Smooth muscle cell (in vitro differentiated cells): ENCODE results near the gene AGA. TPM values are rescaled to one million over a fixed set of nuclear protein-coding genes. Genes with fewer than 3 reads are reported as not detected.

ENCODE experiments used
- DNase-seq: peaks from one replicate; lab custom pipeline; 2025; ENCODE audit not compliant: unreplicated experiment; lab: John Stamatoyannopoulos, UW
- H2AFZ ChIP-seq: fragments of 200-600 bp; sonication (generic); 2 replicates; pipeline ENCODE4 v1.6.0; 2016; ENCODE audit warnings: antibody characterized with exemption, low read depth, mild to moderate bottlenecking
- H3F3A ChIP-seq: fragments of 200-600 bp; sonication (generic); 2 replicates; pipeline ENCODE4 v1.6.0; 2017; ENCODE audit warnings: antibody characterized with exemption, low read depth
- H3K27ac ChIP-seq: fragments of 200-600 bp; sonication (generic); 2 replicates; pipeline ENCODE4 v1.5.1; 2016; ENCODE audit warnings: low read depth, mild to moderate bottlenecking
- H3K27me3 ChIP-seq: fragments of 200-600 bp; sonication (generic); 2 replicates; pipeline ENCODE4 v1.6.1; 2016; ENCODE audit warnings: low read depth, mild to moderate bottlenecking
- H3K36me3 ChIP-seq: fragments of 200-600 bp; sonication (generic); 2 replicates; pipeline ENCODE4 v1.5.1; 2016; ENCODE audit warnings: low read depth
- H3K4me1 ChIP-seq: fragments of 200-600 bp; sonication (generic); 2 replicates; pipeline ENCODE4 v1.5.1; 2016; ENCODE audit warnings: low read depth
- H3K4me2 ChIP-seq: fragments of 200-600 bp; sonication (generic); 2 replicates; pipeline ENCODE4 v1.6.0; 2016; ENCODE audit warnings: mild to moderate bottlenecking
- H3K4me3 ChIP-seq: fragments of 200-600 bp; sonication (generic); 2 replicates; pipeline ENCODE4 v1.5.1; 2016; ENCODE audit warnings: mild to moderate bottlenecking
- H3K79me2 ChIP-seq: fragments of 200-600 bp; sonication (generic); 2 replicates; pipeline ENCODE4 v1.6.0; 2016; ENCODE audit warnings: low read depth, mild to moderate bottlenecking
- H3K9ac ChIP-seq: fragments of 200-600 bp; sonication (generic); 2 replicates; pipeline ENCODE4 v1.6.0; 2016; ENCODE audit warnings: low read depth
- H3K9me3 ChIP-seq: fragments of 200-600 bp; sonication (generic); replicated peaks from 2 replicates; pipeline ENCODE4 v1.5.1; 2016; ENCODE audit warnings: low read depth
- H4K20me1 ChIP-seq: fragments of 200-600 bp; sonication (generic); 2 replicates; pipeline ENCODE4 v1.6.0; 2016; ENCODE audit warnings: low read depth
- WGBS: methylation state at CpG from one replicate; pipeline ENCODE4 v1.1.7; 2016; ENCODE audit warnings: low lambda C conversion rate; 5-methylcytosine and 5-hydroxymethylcytosine counted together
- polyA plus RNA-seq: library from polyadenylated mRNA; unstranded; fragments of >200 nt; fragmentation: Nextera tagmentation; extraction: Ambion mirVana; gene quantifications from 2 replicates; pipeline ENCODE4 v1.2.1, GENCODE V29; 2016
- total RNA-seq: library from RNA; depleted of rRNA; stranded (reverse); fragments of >200 nt; gene quantifications from 2 replicates; pipeline ENCODE4 v1.2.3, GENCODE V29; 2014
- TF ChIP-seq, protein P1 (sequence below): fragments of 200-600 bp; sonication (generic); IDR thresholded peaks from 2 replicates; pipeline ENCODE4 v1.5.1; 2017; ENCODE audit warnings: borderline replicate concordance, mild to moderate bottlenecking, antibody characterized with exemption; ENCODE audit not compliant: insufficient read depth, poor library complexity, severe bottlenecking

Gene AGA
- total and polyA plus RNA-seq, 2 experiments from 2014 or later = 16.4 to 23.4 TPM

DNA sequence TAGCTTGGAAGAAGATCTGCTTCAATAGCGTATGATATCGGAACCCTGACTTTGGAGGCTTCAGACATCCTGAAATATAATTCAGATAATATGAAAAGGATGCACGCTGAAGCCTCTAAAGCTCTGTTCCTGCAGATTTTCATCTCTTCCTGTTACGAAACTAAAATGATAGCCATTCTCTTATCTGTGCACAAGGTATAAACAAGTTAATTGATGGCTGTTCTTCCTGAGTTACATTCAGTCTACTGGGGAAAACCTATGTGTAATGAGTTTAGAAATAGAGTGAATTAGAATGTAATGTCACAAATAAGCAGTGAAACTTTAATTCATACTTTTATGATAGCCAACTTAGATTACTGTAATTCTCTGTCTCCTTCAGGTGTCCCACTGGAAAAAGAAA, 36.8 kb upstream of the AGA start:
- no peaks in the 10 kb centered on the region for H4K20me1 ChIP-seq
- H3K9ac ChIP-seq = no peak overlapping the region
- no peak overlapping the region for H3K4me2 ChIP-seq
- H3K27me3 ChIP-seq = no peaks in the 10 kb centered on the region
- WGBS = 88% methylated on average over 4 of the region's 4 CpGs
- no peaks in the 10 kb centered on the region for H3K79me2 ChIP-seq
- H3K9me3 ChIP-seq = no peaks in the 10 kb centered on the region
- H3F3A ChIP-seq = peaks cover 9% of the 10 kb centered on the region
- H3K27ac ChIP-seq = no peak overlapping the region
- no peak overlapping the region for H3K4me3 ChIP-seq
- H3K4me1 ChIP-seq = peaks cover 8% of the 10 kb centered on the region
- H3K36me3 ChIP-seq = no peaks in the 10 kb centered on the region
- TF ChIP-seq, protein P1, sequence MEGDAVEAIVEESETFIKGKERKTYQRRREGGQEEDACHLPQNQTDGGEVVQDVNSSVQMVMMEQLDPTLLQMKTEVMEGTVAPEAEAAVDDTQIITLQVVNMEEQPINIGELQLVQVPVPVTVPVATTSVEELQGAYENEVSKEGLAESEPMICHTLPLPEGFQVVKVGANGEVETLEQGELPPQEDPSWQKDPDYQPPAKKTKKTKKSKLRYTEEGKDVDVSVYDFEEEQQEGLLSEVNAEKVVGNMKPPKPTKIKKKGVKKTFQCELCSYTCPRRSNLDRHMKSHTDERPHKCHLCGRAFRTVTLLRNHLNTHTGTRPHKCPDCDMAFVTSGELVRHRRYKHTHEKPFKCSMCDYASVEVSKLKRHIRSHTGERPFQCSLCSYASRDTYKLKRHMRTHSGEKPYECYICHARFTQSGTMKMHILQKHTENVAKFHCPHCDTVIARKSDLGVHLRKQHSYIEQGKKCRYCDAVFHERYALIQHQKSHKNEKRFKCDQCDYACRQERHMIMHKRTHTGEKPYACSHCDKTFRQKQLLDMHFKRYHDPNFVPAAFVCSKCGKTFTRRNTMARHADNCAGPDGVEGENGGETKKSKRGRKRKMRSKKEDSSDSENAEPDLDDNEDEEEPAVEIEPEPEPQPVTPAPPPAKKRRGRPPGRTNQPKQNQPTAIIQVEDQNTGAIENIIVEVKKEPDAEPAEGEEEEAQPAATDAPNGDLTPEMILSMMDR = no peak
- no peak overlapping the region for H2AFZ ChIP-seq
- no peak for DNase-seq

DNA sequence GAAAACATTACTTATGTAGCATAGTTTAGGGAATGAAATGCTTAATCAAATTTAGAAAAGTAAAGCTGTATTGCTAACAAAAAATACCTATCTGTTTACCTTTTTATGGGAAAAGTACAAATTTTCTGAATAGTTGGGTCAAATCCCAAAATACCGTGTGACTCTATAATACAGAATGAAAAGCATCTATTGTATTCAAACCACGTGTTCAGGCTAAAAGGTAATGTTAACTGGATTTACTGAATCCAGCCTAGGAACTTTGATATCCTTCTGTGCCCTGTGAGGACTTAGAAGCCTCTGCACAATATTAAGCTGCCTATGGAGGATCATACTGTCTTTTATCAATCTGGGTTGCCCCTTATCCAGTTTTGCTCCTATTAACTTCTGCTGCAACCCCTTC, 36.3 kb upstream of the AGA start:
- Histone ChIP-seq H3F3A (peaks cover 4% of the 10 kb centered on the region), H3K9me3 (no peaks in the 10 kb centered on the region), H3K4me3 (no peak overlapping the region), H3K36me3 (no peaks in the 10 kb centered on the region), H3K27me3 (no peaks in the 10 kb centered on the region), H3K4me1 (peaks cover 3% of the 10 kb centered on the region), H3K79me2 (no peaks in the 10 kb centered on the region), H3K9ac (no peak overlapping the region), H3K4me2 (no peak overlapping the region), H3K27ac (no peak overlapping the region), H2AFZ (no peak overlapping the region), H4K20me1 (no peaks in the 10 kb centered on the region)
- WGBS = 77% methylated on average over 2 of the region's 2 CpGs
- TF ChIP-seq, protein P1 = no peak
- no peak for DNase-seq

DNA sequence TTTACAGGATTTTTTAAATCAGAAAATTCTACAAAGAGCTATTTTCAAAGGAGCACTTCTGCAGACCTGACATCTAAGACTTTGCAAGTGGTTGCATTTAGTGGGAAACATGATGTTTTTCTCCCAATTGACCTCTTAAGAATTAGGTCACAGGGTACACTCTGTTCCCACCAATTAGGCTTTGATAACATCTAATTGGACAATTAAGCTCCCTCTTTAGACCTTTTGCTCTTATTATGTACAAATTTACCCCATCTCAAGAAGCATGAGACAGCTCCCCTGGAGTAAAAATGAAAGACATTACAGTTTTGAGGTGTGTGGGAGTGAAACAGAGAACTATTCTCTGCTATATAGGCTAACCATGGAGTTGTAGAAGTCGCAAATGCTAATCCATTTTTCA, 31.8 kb upstream of the AGA start:
- H4K20me1 ChIP-seq = no peaks in the 10 kb centered on the region
- 85% methylated on average over 1 of the region's 1 CpG for WGBS
- no peak for DNase-seq
- H3K79me2 ChIP-seq = no peaks in the 10 kb centered on the region
- no peak overlapping the region for H3K4me2 ChIP-seq
- no peaks in the 10 kb centered on the region for H3K36me3 ChIP-seq
- H3K27me3 ChIP-seq = no peaks in the 10 kb centered on the region
- H3F3A ChIP-seq = no peaks in the 10 kb centered on the region
- H2AFZ ChIP-seq = no peak overlapping the region
- TF ChIP-seq, protein P1 = no peak
- no peak overlapping the region for H3K27ac ChIP-seq
- H3K9ac ChIP-seq = no peak overlapping the region
- H3K4me1 ChIP-seq = no peaks in the 10 kb centered on the region
- H3K4me3 ChIP-seq = no peak overlapping the region
- H3K9me3 ChIP-seq = no peaks in the 10 kb centered on the region

DNA sequence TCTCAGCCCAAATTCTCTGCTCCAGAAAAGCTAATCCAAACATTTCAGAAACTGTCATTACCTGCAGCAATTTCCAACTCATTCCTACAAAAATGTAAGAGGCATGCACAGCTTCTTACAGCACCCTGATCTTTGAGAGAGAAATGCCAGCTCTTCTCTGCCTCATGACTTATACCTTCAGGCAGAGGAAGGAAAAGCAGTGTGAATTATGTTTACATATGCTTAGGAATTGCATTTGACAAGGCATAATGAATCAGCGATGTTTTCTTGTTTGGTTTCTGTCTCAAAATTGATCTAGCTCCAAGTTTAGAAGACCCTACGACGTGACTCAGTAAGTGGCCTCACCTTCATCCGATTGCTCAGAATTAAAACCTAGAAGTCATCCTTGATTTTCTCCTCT, 21.8 kb upstream of the AGA start:
- Histone ChIP-seq H3K4me2 (no peak overlapping the region), H2AFZ (no peak overlapping the region), H3K9me3 (no peaks in the 10 kb centered on the region), H4K20me1 (no peaks in the 10 kb centered on the region), H3K4me3 (no peak overlapping the region), H3K4me1 (no peaks in the 10 kb centered on the region), H3K9ac (no peak overlapping the region), H3K36me3 (no peaks in the 10 kb centered on the region), H3F3A (no peaks in the 10 kb centered on the region), H3K79me2 (no peaks in the 10 kb centered on the region), H3K27me3 (no peaks in the 10 kb centered on the region), H3K27ac (no peak overlapping the region)
- WGBS = 85% methylated on average over 4 of the region's 4 CpGs
- no peak for DNase-seq
- TF ChIP-seq, protein P1 = no peak
